SK-MEL-5 (cell line): ENCODE results near the gene SLC26A6. TPM values are rescaled to one million over a fixed set of nuclear protein-coding genes. Genes with fewer than 3 reads are reported as not detected.

ENCODE experiments used
- DNase-seq: peaks from one replicate; pipeline ENCODE4 v3.0.0-alpha.2; 2016; ENCODE audit warnings: low read depth, low spot score
- in situ Hi-C: cut with HindIII; loops from 2 replicates; pipeline ENCODE4 v1.10.0; 2016; ENCODE audit warnings: low sequenced_read_pairs, high pct_unique_total_duplicates, low pct_unique_long_range_greater_than_20kb
- total RNA-seq: library from RNA; depleted of rRNA; stranded (reverse); fragments of >200 nt; shearing (Covaris generic); gene quantifications from 2 replicates; pipeline ENCODE4 v1.2.3, GENCODE V29; 2014

The SLC26A6 gene
- total RNA-seq, 1 experiment from 2014 or later = 27.1 TPM

DNA sequence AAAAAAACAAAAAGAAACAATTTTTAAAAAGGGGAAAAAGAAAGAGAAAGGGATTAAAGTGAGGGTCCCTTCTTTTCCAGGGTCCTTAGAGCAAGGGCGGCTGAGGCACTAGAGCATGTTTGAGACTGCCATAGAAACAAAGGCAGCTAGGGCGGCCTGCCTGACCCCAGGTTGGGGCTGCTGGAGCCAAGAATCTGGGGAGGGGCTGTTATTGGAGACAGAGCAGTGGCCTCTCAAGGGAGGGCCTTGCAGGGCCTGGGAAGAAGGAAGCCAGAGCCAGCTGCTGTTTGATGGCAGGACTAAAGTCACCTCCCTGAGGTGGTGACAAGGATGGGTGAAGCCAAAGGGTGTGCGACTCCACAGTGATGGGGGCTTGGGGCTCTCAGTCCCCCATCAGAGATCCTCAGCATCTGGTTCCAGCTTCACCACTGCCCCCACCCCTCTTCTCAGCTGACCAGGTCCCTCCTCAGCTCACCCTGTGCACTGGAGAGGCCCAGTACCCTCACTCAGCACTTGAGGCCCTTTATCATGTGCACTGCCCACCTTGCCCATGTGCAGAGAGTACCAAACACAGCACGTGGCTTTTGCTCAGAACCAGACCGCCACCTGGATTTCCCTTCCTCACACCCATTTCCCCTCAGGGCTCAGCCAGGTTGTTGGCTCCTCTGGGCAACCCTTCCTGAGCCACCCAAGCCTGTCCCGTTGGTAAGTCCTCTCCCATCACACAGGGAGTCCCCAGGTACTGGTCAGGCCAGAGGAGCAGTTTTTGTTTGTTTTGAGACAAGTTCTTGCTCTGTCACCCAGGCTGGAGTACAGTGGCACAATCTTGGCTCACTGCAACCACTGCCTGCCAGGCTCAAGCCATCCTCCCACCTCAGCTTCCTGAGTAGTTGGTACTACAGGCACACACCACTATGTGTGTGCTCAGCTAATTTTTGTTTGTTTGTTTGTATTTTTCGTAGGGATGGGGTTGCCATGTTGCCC, 15.4 kb downstream of the SLC26A6 start:
- DNase-seq = no peak
- in situ Hi-C loops = no loop called here

DNA sequence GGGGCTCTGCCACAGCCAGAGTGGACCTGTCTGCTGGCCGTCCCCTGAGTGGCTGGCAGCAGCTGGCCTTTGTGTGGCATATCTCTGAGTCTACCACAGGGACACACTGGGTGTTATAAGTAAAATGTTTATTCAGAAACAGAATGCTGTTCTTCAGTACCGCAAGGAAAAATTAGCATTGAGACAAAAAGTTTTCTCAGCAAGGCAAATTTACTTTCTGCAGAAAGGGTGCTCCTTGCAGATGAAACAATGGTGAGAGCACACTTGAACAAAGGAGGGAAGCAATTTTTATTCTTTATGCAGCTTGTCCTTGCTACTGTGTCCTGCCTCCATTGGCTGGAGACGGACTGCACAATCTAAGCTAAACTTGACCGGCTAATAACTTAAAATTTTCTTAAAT, 17.7 kb downstream of the SLC26A6 start:
- DNase-seq = no peak
- in situ Hi-C loops = no loop called here

DNA sequence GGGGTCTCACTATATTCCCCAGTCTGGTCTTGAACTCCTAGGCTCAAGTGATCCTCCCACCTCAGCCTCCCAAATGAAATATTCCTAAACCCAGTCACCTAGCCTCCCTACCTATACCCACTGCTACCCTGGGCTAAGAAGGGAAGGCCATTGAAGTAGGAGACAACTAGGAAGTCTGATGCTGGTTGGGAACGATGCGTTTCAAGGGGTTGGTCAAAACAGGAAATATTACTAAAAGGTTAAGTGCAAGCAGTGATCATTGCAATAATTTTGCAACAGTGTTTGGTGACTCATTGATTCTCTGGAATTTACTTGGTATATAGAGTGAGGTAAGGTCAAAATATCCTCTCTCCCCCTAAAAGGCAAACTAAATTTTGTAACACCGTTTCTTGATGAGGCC, 21.2 kb downstream of the SLC26A6 start:
- in situ Hi-C loops = no loop called here
- no peak for DNase-seq

DNA sequence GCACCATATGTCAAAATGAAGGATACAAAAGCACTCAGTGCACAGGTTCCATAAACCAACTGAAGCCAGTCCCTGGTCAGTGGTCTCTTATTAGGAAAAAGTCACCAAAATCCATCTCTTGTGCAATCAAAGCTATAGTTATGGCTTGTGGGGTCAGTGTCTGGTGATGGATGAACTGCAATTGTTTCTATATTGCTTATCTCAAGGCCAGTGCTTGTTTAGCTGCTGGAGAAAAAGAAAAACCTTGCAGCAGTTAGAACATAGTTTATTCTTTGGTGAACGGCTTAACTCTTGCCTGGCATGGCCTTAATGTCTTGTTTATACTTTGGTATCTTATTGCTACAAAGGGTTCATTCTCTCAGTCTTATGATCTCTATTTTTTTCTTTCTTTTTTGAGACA, 23.0 kb downstream of the SLC26A6 start:
- DNase-seq = peak; percentile 28
- in situ Hi-C loops = no loop called here

DNA sequence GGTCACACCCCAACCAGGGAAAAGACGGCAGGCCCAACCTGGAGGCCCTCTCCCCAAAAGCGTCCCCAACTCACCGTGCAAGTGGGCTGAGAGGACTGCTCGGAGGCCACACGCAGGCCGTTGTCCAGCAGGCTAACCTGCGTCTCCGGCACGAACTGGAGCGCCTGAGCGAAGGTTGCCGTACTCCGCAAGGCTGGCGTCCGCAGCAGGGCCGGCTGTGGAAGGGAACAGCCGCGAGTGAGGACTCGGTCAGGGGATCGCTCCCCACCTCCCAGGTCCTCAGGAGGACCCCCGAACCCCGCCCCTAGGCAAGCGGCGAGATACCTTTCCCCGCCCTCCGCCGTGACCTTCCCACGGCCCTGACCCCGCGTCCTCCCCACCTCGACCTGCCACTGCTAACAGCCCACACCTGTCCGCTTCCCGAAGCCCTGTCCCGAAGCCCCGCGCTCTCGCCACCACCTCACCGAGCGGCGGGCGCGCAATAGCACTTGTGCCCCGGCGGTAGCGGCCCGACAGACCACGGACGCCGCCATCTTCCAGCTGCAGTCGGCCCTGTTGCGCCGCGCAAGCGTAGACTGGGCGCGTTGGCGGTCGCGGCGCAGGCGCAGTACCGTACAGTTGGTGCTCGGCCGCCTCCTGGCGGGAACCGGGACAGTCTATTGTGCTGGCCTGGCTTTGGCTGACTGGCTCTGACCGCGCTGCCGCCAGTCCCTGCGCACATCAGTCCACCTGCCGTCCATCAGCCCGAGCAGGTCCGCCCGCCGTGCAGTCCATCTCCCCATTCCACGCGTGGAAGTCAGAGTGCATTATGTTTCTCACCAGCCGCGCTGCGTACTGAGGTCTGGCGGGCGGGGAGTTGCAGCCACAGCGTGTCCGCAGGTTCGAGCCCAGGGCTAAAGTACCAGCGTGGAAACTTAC, 25.9 kb downstream of the SLC26A6 start, which contains the start of gene UQCRC1:
UQCRC1 (minus strand) TSS at position 559 of the 918 bp plus-strand sequence; CDS start at position 533, 26 bp downstream.
- in situ Hi-C loops = no loop called here
- peak; percentile 93 for DNase-seq

DNA sequence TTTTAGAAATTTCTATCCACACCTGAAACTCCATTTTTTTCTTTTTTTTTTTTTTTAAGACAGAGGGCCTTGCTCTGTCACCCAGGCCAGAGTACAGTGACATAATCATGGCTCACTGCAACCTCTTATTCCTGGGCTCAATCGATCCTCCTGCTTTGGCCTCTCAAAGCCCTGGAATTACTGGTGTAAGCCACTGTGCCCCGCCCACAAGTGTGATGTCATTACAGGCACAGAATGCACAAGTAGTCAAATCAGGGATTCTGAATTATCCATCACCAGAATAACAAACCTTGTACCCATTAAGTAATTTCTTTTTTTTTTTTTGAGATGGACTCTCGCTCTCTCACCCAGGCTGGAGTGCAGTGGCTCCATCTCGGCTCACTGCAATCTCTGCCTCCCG, 27.7 kb downstream of the SLC26A6 start:
- in situ Hi-C loops = no loop called here
- DNase-seq = peak; percentile 43

DNA sequence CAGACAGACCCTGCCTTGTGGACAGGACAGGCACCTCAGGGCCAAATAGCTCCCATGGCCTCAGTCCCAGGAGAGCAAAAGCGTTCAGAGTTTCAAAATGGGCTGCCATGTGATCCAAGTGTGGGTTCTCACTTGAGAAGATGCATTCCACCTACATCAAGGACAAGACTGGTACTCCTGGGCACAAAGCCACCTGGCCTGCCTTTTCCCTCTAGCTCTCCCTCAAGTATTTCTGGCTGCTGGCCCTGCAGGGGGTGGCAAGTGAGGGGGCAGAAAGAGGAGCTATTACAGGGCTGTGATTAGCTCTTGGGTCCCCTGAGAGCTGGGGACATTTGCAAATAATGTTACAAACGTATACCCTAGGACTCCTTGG, 33.7 kb downstream of the SLC26A6 start:
- DNase-seq = no peak
- in situ Hi-C loops = no loop called here

DNA sequence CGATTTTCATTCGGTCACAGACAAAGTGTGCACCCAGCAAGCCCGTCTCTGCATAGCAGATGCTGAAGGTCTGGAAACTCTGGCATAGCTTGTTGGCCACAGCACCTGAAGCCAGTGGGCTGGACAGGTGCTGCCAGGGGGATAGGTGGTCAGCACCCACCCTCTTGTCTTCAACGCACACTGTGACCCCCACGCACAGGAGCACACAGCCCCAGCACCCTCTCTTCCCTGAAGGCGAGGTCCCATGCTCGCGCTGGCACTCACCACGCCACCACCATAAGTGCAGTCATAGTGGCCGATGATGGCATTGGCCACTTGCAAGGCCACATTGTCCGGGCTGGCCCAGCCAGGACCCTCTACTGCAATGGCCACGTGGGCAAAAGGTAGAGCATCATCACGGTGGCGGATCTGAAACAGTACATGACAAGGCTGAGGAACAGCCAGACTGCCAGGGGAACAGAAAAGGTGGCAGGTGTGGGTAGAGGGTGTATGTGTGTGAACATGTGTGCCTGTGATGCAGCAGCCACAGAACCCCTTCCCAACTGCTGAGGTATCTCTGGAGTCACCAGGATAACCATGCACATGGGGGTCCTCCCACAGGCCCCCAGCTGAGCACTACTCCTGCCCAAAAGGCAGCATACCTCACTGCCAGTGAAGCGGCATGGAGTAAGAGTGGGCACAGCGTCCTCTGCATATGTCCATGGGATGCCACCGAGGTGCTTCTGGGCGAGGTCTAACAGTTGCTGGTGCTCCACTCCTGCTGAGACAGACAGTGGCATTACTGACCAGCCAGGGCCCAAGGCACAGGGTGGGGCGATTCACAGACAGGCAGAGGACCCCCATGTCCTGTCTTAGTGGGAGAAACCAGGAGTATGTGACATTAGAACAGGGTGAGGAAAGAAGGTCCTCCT, 34.3 kb downstream of the SLC26A6 start:
- no peak for DNase-seq
- in situ Hi-C loops = no loop called here

DNA sequence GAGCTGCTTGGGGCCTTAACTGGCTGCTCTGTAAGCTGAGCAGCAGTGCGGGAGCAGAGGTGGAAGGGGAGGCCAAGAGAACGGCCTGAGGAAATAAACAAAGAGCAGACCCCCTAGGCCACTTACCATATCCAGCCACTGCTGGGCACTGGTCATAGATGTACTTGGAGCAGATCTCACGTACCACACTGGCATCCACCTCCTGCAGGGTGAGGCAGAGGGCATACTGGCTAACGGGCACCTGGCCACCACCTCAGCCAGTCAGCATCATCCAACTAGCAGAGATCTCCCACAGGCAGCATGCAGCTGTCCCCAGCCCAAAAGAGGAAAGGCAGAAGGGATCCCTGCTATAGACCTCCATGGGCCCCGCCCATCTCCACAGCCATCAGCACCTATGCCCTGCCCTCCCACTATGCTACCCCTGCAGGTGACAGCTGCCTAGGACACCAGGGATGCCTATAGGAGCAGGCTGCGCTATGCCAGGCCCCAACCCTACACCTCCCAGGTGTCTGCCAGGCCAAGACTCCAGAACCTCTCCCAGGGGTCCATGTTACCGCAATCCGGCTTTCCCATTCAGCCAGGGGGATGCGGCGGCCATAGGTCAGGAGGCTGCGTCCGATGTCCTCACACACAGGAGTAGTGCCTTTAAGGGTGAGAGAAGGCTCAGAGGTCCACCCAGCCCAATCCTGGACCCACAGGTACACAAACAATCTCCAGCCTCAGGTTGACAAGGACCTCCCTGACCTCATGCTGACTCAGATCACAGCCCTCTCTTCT, 35.6 kb downstream of the SLC26A6 start:
- in situ Hi-C loops = no loop called here
- DNase-seq = no peak

DNA sequence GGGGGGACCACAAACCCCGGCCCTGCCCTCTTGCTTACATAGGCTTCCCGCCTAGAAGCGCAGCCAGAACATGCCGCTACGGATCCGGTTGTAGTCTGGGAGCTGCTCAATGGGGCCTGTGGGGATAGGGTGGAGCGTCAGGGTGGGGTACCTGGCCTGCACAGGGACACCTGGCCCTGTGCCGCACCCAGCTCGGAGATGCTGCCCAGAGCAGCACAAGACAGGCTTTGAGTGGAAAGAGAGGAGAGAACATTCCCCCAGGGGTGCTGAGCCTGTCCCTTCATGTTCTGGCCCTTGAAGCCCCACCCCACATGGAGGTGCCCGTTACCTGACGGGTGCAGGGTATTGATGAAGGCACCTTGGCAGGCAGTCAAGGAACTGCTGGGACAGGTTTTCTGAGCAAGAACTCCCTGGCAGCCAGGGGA, 36.2 kb downstream of the SLC26A6 start:
- no peak for DNase-seq
- in situ Hi-C loops = no loop called here

DNA sequence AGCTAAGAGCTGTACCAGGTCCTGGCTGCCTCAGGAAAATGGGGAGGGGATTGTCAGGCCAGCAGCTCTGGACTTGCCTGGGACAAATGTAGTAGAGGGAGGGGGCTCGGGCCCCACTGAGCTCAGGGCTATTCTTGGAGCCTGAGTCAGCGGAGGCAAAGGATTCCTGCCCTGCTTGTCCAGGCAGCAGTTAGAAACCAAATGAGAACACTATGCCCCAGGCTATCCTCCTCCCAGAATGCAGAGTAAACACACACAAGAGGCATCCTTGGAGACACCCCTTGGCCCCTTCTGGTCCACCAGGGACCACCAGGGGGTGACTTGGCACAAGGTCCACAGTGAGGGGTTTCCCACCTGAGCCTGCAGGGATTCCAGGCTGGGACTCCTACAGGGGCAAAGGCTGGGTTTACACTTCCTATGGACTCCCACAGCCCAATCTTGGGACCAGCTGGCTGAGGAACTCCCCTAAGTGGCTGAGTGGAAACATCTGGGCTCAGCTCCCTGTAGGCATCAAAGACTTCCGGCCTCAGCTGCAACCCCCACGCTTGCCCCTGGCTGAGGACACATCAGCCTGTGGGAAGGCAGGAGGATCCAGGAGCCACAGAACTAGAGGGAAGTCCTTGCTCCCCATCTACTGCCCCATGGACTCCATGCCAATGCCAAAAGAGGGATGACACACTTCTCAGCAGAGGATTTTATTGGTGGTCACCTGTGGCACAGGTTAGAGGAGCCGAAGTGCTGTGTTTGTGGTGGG, 36.8 kb downstream of the SLC26A6 start:
- DNase-seq = no peak
- in situ Hi-C loops = no loop called here

DNA sequence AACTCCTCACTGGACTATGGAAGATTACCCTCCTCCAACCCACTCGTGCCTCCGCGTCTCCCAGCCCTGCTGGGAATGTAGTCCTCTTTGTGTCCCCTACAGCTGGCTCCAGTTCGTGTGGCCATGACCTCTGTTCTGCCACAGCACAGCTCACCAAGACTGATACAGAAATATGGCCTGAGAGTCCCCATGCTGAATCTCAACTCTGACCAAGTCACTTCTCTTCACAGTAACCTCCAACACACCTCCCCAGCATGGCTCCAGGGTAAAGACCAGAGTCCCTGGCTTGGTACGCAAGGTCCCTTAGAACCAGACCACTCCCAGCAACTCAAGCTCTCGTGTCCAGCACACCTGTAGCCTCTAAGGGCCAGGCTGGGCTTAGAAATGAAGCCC, 37.9 kb downstream of the SLC26A6 start:
- in situ Hi-C loops = no loop called here
- DNase-seq = no peak

DNA sequence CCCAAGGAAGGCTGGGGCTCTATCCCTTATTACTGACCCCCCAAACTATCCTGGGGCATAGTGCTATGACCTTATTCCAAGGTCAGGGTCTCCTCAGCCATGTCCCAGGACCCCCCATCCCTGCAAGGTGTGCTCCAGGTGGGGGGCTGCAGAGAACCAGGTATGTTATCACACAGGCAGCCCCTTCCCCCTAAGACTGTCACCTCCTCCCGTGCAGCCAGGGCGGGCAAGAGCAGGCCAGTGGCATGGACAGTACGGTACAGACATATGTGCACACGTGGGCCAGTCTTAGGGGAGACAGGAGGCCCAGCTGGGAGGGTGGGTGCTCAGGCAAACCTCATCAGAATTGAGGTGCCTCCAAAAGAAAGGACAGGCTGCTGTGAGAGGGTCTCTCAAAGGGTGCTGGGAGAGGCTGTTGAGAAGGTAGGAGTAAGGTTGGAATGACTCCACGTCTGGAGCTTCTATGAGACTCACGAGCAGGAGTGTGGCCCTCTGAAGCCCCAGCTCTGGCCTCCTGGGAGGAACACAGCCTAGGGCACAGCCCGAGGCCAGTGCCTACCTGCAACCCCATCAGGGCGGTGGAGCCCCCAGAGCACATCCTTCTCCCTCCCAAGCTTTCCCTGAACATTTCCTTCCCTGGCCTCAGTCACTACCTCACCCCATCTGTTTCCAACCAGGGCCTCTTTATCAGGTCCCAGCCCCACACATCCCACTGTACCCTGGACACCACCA, 38.4 kb downstream of the SLC26A6 start:
- no peak for DNase-seq
- in situ Hi-C loops = no loop called here

DNA sequence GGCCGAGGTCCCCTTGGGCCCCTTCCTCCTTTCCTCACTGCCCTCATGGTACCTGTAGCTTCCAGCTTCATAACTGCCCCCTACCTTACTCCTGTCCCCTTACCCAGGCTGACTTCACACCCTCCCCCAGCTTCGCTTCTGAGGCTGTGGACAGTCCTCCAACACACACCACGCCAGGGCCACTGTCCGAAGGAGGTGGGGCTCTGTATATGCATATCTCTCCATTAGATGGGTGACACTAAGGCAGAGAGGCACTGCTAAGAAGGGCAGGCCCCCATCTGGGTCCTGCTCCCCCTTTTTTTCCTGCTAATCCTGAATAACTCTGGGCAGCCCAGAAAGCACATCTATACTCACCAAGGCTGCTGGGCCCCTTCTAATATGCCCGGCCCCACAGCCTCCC, 39.1 kb downstream of the SLC26A6 start:
- DNase-seq = no peak
- in situ Hi-C loops = no loop called here

DNA sequence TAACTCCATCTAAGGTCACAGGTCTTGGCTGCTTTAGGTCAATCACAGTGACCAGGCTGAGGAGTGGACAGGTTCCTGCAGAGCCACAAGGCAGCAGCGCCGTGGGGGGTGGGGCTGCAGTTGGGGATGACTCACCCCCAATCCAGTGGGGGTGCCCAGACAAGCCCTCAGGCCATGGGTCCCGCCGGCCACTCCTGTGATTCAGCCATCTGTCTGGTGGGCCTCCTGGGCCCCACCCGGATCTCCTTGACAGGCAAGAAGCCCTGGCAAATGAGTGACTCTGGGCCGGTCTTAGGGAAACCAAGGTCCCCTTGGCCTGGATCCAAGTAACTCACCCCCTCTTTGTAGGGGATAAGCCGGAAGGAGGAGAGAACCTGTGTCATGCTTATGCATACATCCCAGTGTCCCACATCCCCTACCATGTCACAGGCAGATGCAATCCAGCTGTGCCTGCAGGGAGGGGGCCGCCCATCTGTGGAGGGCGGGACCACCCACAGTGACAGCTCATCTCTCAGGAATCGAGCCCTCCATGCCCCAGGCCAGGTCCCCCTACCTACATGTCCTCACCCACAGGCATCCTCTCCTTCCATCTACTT, 39.6 kb downstream of the SLC26A6 start:
- in situ Hi-C loops = no loop called here
- DNase-seq = no peak
